ENCODE measurements around the gene JCAD. TPM values are rescaled to one million over a fixed set of nuclear protein-coding genes. Genes with fewer than 3 reads are reported as not detected.

JCAD gene
- total and polyA plus RNA-seq, 7 donors = 0.46 to 141 (median 99.7) TPM

- DNase-seq = no peak
- Histone ChIP-seq H3K27ac (no peak overlapping the region), H3K36me3 (no peaks in the 10 kb centered on the region), H3K9me3 (no peaks in the 10 kb centered on the region), H3K27me3 (no peaks in the 10 kb centered on the region), H3K4me1 (no peaks in the 10 kb centered on the region), H3K4me3 (no peak overlapping the region)
- no peak for TF ChIP-seq EP300 (IDR thresholded peaks at IDR 0.05)
- TF ChIP-seq POLR2A (IDR thresholded peaks at IDR 0.05) = no peak
- TF ChIP-seq POLR2AphosphoS5 (IDR thresholded peaks at IDR 0.05) = no peak
- TF ChIP-seq, protein P1, sequence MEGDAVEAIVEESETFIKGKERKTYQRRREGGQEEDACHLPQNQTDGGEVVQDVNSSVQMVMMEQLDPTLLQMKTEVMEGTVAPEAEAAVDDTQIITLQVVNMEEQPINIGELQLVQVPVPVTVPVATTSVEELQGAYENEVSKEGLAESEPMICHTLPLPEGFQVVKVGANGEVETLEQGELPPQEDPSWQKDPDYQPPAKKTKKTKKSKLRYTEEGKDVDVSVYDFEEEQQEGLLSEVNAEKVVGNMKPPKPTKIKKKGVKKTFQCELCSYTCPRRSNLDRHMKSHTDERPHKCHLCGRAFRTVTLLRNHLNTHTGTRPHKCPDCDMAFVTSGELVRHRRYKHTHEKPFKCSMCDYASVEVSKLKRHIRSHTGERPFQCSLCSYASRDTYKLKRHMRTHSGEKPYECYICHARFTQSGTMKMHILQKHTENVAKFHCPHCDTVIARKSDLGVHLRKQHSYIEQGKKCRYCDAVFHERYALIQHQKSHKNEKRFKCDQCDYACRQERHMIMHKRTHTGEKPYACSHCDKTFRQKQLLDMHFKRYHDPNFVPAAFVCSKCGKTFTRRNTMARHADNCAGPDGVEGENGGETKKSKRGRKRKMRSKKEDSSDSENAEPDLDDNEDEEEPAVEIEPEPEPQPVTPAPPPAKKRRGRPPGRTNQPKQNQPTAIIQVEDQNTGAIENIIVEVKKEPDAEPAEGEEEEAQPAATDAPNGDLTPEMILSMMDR (IDR thresholded peaks at IDR 0.05) = no peak
- intact Hi-C loops (cut with DNase I) = no loop called here
These were observed 15.5 kb upstream of the JCAD start for GRCh38 chr10:30074933-30075332.

DNA sequence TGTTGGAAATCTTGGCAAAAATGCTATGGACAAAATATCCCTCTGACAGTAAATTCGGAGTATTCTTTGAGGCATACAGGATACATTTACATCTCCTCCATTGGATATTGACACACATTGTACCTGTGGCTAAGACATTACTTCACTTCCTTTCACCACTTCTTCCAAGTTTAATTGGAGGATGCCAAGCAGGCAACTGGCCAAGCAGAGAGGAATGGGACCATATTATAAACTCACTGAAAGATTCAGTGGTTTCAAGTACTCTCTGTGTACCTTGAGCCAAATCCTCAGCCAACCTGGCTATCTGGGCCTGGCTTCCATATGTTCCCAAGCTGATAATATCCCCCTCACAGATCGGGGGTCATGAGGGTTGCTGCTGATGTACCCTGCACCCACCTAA is 14.7 kb upstream of the JCAD start:
- Histone ChIP-seq H3K27me3 (no peaks in the 10 kb centered on the region), H3K4me1 (no peaks in the 10 kb centered on the region), H3K9me3 (no peaks in the 10 kb centered on the region), H3K27ac (no peak overlapping the region), H3K36me3 (no peaks in the 10 kb centered on the region), H3K4me3 (no peak overlapping the region)
- DNase-seq = no peak
- TF ChIP-seq POLR2A (IDR thresholded peaks at IDR 0.05) = no peak
- TF ChIP-seq EP300 (IDR thresholded peaks at IDR 0.05) = no peak
- TF ChIP-seq, protein P1 (IDR thresholded peaks at IDR 0.05) = no peak
- no peak for TF ChIP-seq POLR2AphosphoS5 (IDR thresholded peaks at IDR 0.05)
- intact Hi-C loops (cut with DNase I) = no loop called here
- WGBS, 2 donors = 91 to 94% methylated on average over 2 of the region's 2 CpGs

GRCh38 chr10:30073767-30074060 is 14.3 kb upstream of the JCAD start:
- no peak overlapping the region for H3K4me3 ChIP-seq
- TF ChIP-seq POLR2A (IDR thresholded peaks at IDR 0.05) (no peak), EP300 (IDR thresholded peaks at IDR 0.05) (no peak), POLR2AphosphoS5 (IDR thresholded peaks at IDR 0.05) (no peak)
- TF ChIP-seq, protein P1 (IDR thresholded peaks at IDR 0.05) = no peak
- H3K9me3 ChIP-seq = no peaks in the 10 kb centered on the region
- no peaks in the 10 kb centered on the region for H3K27me3 ChIP-seq
- no peak for DNase-seq
- H3K27ac ChIP-seq = no peak overlapping the region
- H3K4me1 ChIP-seq = no peaks in the 10 kb centered on the region
- no peaks in the 10 kb centered on the region for H3K36me3 ChIP-seq
- WGBS, 2 donors = 80 to 85% methylated on average over 4 of the region's 4 CpGs
- intact Hi-C loops (cut with DNase I) = no loop called here

DNA sequence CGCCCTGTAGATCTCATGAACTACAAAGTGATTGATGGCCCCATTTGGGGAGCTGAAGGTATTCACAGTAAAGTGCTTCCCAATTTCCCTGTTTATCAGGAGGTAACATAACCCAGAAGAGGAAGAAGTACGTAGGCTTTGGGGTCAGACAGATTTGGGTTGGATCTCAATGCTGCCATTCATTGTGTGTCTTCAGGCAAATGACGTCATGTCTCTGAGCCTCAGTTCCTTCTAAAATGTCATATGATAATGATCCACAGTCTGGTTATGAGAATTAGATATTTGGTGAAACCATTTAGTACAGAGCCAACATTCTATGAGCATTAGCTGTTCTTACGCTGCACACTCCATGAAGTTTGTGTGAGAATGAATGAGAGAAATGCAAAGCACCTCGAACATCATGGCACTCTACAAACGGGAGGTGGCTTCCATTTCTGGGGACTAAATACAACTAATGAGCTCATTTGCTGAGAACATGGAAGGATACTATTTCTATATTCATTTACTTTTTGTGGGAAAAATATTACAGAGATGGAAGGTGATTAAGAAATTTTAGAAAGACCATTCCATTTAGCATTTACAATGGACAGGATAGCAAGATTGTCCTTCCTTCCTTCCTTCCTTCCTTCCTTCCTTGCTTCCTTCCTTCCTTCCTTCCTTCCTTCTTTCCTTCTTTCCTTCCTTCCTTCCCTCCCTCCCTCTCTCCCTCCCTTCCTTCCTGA is 13.8 kb upstream of the JCAD start:
- no peak for TF ChIP-seq POLR2AphosphoS5 (IDR thresholded peaks at IDR 0.05)
- TF ChIP-seq EP300 (IDR thresholded peaks at IDR 0.05) = no peak
- TF ChIP-seq POLR2A (IDR thresholded peaks at IDR 0.05) = no peak
- TF ChIP-seq, protein P1 (IDR thresholded peaks at IDR 0.05) = no peak
- Histone ChIP-seq H3K4me3 (no peak overlapping the region), H3K4me1 (no peaks in the 10 kb centered on the region), H3K9me3 (no peaks in the 10 kb centered on the region), H3K27ac (no peak overlapping the region), H3K27me3 (no peaks in the 10 kb centered on the region), H3K36me3 (no peaks in the 10 kb centered on the region)
- intact Hi-C loops (cut with DNase I) = no loop called here
- no peak for DNase-seq
- 87 to 90% methylated on average over 6 of the region's 6 CpGs for WGBS, 2 donors

DNA sequence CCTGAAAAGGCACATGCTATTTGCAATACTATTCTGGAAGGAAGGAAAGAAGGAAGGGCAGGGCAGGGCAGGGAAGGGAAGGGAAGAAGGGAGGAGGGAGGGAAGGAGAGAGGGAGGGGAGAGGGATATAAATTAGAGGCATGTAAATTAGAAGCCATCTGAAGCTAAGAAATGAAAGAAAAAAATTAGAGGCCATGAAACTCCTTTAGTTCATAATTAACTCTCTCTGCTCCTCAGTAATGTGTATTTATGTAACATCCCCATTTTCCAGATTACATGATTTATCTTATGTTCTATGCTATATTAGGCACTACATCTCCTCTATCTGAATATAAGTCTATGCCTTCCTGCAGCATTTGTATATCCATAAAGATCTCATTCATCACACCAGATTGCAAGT is 12.7 kb upstream of the JCAD start:
- H3K27ac ChIP-seq = no peak overlapping the region
- DNase-seq = no peak
- no peaks in the 10 kb centered on the region for H3K9me3 ChIP-seq
- no peak overlapping the region for H3K4me3 ChIP-seq
- TF ChIP-seq POLR2A (IDR thresholded peaks at IDR 0.05) (no peak), POLR2AphosphoS5 (IDR thresholded peaks at IDR 0.05) (no peak), EP300 (IDR thresholded peaks at IDR 0.05) (no peak)
- TF ChIP-seq, protein P1 (IDR thresholded peaks at IDR 0.05) = no peak
- no peaks in the 10 kb centered on the region for H3K27me3 ChIP-seq
- H3K36me3 ChIP-seq = no peaks in the 10 kb centered on the region
- H3K4me1 ChIP-seq = no peaks in the 10 kb centered on the region
- intact Hi-C loops (cut with DNase I) = no loop called here

Data from sigmoid colon (tissue), 7 donors.